GM21825 (cell line): ENCODE data around the gene NFASC.

ENCODE experiments used
- ATAC-seq: cut with Tn5 transposase; IDR thresholded peaks from one replicate; pipeline ENCODE4 v1.9.1; 2021; ENCODE audit warnings: mild to moderate bottlenecking, moderate library complexity; ENCODE audit not compliant: unreplicated experiment

Gene NFASC

GRCh38 chr1:204858363-204858821, 12.3 kb upstream of the NFASC start:
- ATAC-seq: no peak

- no peak for ATAC-seq
Observed at GRCh38 chr1:204859861-204860267, 10.8 kb upstream of the NFASC start.

DNA sequence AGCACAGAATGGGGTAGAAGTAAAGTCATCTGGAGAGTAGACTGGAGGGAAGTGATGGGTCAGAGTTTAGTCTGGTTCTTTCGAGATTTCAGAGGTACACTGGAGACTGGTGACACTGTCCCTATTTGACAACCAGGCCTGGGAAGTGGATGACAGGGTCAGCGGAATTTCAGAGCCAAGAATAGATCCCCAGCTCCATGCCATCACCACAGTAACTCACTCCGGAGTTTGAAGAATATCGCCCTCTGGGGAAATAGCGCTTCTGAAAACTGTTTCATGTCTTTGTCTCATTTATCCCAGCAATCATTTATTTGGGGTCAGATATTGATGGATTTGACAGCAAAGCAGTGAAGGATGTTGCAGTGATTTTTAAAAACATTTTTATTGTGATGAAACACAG, 7.6 kb upstream of the NFASC start:
- ATAC-seq: no peak

DNA sequence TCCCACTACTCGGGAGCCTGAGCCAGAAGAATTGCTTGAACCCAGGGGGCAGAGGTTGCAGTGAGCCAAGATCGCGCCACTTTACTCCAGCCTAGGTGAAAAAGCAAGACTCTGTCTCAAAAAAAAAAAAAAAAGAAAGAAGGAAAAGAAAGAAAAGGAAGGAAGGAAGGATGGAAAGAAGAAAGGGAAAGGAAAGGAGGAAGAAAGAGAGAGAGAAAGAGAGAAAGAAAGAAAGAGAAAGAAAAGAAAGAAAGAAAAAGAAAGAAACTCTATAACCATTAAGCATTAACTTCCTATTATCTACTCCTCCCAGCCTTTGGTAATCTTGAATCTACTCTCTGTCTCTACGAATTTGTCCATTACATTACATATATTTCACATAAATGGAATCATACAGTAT, 6.9 kb upstream of the NFASC start:
- ATAC-seq: no peak

DNA sequence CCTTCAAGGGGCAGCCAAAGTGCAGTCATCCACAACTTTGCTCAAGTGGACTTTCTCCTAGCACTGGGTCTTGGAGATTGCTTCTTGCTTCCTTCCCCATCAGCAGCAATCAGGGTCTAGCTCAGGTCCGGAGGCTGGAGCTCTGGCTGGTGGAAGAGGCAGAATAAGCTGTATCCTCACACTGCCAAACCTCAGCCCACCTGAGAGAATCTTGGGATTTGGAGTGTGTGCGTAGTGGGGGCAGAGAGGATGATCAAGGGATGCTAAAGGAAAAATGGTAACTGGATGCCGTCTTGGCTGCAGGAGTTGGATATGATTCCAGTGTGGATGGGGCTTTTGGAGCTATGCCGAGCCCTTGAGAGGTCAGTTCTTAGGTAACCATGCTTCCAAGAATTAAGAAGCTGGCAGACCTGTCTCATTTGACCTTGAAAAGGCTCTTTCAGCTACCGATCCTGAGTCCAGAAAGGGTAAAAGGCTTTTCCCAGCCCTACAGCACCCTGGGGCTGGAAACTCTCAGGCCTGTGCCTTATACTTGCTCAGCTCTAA, 4.5 kb upstream of the NFASC start:
- no peak for ATAC-seq

GRCh38 chr1:204867203-204867602, 3.5 kb upstream of the NFASC start:
- no peak for ATAC-seq

DNA sequence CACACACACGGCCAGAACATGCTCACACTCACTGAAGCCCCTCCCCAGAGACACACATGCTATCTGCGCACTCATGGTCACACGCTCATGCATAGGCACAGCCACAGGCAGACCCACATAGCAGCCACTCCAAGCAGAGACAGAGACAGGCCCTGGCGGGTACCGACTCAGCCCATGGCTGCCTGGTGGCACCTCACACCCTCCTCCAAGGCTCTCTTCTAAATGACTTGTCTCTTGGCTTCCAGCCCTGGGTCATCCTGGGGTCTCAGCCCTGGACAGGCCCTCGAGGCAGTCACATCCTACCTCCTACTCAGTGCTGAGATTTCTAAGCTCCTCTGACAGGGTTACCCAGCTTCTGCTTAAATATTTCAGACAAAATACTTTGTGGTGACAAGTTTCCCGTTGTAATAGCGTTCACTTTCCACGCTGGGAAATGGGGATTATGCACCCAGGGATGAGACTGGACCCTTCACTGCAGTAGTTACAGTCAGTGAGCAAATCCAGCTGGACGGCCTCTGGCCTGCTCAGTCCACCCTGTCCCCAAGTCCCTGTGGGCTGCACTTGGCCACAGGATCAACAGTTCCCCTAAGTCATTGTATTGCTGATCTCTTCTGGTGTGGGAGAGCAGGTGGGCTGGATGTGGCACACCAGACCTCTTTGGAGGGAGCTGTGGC, 2.9 kb upstream of the NFASC start:
- ATAC-seq: no peak

DNA sequence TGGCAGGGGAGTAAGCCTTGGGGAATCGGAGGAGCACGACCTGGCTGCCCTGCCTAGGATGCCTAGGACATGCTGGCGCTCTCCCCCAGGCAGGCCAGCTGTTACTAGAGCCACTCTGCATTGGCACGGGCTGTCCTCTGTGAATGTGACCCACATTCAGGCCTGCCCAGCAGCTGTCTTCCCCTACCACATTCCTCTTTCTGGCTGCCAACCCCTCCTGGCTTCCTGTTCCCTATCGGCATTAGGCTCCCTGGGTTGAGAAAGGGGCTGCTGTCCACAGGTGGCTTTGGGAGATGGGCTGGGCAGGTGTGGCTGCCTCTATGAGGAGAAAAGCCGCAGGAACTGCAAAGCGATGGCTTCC, 2.3 kb upstream of the NFASC start:
- ATAC-seq: no peak

DNA sequence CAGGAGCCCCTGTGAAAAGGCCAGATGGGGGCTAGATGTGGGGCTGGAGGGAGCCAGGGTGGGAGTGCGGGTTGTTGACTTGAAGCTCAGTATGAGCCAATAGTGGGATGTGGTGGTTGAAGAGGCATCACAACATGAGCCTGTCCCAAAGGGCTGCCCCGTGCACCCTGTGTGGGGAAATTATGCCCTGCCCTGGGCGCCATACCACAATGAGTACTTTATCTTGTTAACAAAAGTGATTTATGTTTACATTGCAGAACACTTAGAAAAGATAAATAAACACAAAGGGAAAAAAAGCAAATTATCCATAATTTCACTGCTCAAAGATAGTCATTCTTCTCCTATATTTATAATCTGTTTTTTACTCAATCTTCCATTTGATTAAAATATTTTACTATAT, 1.6 kb upstream of the NFASC start:
- no peak for ATAC-seq

DNA sequence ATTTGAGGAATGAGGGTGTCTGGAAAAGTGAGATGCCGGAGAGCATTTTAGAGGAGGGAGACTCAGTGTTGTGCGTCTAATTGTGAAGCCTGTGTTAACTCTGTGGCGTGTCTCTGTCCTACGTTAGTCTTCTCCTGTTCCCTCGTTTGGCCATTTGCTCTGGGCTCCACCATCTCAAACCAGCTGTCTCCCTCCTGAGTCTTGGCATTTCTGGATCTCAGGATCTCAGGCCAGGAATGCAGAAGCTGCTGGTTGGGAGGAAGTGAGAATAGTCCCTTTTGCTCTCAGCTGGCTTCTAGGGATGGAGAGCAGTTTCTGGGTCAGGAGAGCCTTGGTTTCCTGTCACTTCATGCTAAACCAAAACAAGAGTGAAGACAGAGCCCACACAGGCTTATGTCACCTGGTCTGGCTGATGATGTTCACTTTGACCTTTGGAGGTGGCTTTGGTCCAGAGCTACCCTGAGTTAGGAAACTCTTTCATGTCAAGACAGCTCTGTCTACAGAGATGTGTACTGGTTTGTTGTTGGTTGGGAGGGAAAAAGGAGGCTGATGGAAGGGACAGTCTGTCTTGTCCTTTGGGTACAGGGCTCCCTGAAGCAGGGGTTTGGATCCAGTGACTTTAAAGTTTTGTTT, 859 bp downstream of the NFASC start:
- no peak for ATAC-seq

- no peak for ATAC-seq
Observed at GRCh38 chr1:204872262-204872881, 1.7 kb downstream of the NFASC start.

DNA sequence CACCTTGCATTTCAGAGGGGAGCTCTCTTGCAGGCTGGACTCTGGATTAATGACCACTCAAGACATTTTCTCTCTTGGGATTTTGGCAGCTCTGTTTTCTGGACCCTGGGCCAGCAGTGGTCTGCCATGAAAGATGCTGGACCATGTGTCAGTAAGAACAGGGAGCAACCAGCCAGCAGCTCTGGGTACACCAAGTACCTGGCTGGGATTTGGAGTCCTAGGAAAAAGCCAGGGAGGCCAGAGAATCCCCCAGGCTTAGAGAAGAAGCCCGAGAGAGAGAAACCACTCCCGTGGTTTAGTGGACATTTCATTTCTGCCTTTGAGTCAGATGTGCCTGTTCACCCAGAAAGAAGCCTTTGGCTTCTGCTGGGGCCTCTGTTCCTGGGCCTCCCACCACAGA, 2.5 kb downstream of the NFASC start:
- no peak for ATAC-seq

DNA sequence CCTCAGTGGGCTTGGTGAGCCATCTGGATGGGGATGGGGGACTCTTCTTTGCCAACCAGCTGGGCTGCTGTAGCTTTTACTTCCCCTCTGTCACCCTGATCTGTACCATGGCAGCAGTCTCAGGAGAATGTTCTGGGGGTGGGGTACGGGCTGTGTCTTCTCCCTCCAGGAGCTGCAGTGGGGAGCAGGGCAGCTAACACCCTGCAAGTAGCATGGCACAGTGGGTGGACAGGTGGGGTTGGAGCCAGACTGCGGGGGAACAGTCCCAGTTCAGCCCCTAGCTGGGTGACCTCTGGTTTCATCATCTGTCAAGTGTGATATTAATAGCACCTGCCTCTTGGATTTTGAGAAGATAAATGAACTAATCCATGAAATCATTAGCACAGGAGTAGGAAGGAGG, 3.1 kb downstream of the NFASC start:
- no peak for ATAC-seq

DNA sequence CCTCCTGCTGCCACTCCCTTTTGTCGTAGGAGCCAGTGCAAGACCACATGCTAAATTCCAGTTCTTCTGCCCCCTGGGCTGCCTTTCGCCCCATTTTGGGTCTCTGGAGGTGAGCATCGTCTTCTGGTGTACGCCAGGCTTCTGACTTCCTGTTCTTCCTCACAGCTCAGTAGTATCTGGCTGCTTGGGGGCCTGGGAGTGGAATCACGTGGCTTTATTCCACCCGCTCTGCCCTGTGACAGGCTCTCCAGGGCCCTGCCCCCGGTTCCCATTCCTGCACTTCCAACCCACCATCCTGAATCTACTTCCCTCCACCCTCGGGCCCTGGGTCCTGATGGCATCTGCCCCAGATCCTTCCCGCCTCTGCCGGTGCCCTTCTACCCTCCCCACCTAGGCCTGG, 3.6 kb downstream of the NFASC start:
- no peak for ATAC-seq

GRCh38 chr1:204875255-204875654, 4.6 kb downstream of the NFASC start:
- no peak for ATAC-seq

DNA sequence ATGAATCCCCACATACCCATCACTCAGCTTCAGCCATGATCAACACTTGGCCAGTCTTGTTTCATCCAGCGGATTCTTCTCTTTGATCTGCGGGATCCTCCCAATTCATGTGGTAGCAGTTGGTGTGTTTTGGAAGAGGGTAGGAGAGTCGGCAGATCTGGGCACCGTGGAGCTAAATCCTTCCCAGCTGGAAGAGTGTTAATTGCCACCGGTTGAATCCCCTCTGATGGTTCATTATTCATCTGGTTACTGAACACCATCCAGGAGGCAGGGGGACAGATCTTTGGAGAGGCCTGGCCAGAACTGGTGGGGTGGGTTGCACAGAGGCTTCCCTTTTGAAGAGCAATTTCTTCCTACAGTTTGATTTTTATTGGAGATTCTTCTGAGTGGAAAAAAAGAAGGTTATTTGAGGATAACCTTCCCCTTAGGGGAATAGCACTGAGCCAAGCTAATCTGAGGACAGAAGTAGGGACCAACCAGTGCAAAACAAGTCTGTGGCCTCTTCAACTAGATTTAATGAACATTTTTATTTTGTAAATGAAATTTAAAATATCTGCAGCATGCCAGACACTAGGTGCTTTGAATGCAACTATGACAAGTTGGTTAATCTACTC, 8.1 kb downstream of the NFASC start:
- ATAC-seq: no peak

DNA sequence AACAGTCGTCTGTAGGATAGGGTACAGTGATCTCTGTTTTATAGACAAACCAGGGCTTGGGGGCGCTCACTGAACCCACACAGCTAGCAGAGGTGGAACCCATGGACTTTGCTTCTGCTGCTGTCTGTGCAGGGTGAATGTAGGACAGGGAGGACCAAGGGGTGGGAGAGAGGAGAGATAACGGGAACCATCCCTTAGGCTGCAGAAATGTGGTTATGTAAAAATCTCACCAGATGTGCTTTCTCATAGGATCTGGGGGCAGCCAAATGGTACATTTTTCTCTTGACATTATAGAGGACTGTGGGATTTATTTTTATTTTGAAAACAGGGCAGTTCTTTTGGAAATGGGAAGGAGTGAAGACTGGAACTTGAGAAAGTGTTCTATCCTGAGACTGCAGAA, 8.7 kb downstream of the NFASC start:
- no peak for ATAC-seq

DNA sequence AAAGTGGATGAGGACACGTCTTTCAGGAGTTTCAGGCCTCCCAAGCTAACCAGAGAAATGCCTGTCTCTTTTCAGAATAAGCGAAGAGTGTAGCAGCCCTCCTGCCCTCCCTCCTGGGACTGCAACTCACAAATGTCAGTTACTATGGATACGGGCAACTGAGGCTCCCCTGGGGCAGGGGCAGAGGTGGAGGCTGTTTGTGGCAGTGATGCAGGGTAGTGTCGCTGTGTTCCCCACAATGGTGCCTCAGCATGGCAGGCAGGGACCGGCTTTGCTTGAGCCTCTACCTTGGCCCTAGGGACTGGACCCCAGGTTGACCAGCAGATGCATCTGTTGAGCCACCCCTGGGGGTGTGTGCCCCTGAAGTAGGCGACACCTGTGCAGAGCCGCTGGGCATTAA, 10.2 kb downstream of the NFASC start:
- ATAC-seq: no peak

DNA sequence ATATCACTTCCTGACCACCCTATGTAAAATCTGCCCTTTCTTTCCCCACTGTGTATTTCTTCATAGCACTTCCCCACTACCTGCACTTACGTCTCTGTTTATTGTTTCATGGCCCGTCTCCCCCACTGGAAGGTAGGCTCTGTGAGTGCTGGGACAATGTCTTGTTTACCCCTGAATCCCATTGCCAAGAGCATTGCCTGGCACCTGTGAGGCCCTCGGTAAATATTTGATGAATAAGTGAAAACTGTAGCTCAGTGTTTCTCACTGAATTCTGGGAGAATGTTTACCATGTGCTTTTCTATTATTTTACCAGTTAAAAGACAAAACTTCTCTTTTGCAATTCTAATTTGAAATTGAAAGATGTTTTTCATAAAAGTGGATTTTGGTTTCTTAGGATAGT, 11.8 kb downstream of the NFASC start:
- no peak for ATAC-seq

DNA sequence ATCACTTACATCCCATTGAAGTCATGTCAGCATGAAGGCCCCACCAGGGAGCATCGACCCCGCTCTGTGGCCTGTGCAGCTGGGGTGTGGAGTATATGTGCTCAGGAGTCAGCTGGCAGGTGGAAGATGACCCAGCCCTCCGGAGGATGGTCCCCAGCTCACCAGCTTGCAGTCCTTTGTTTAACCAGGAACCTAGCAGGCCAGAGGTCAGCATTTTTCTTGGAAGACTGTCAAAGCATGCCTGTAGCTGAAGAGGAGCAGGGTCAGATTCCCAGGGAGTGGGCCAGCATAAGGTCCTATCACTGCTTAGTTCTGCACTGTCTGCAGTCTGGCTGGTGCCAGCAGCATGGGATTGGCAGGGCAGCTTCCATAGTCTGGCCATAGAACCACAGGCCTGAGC, 12.7 kb downstream of the NFASC start:
- no peak for ATAC-seq

DNA sequence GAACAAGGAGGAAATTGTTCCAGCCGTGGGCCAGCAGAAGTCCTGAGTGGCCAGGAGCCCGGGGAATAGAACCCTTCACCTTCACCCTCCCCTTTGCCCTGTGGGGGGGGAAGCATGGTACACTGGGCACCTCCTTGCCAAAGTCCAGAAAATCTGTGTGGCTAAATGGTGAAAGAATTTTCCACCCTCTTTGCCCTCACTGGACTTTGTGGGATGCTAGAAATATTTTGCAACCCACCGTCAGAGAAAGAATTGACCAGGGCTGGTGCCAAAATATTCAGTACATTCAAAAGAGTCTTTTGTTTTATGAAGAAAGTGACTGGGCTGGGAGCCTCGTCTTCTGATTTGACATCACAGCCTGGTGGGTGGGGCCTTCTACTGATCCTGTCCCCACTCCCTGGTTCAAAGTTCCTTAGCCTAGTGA, 14.6 kb downstream of the NFASC start:
- no peak for ATAC-seq

DNA sequence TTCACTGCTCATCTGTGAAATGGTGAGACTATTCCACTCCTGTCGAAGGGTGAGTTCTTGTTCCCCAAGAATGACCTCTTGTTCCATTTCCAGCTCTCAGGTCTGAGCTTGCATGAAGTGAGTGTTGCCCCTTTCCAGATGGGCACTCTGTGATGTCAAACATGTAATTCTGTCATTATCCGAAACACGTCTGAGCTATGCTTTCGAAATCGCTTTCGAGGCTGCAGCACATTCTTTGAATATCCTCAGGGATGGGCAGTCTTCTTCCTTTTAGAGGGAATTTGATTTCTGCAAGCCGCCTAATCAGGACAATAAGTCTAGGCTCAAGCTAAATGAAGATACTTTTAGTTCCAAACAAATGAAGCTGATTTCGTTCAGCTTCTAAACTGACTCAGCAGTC, 15.1 kb downstream of the NFASC start:
- no peak for ATAC-seq
